HEK293T (cell line): ENCODE data around the gene ADCY10.
"Not testable (repeated sequence)": the region's sequence is repeated elsewhere in the genome, so short reads cannot be mapped to it uniquely, and the experiment has no call there.

Experiments
- ARNT ChIP-seq: fragments of 450-650 bp; IDR thresholded peaks from 2 replicates; pipeline ENCODE4 v1.6.1; 2017; ENCODE audit warnings: mild to moderate bottlenecking
- CTBP1 ChIP-seq: fragments of 450-650 bp; IDR thresholded peaks from 2 replicates; pipeline ENCODE4 v1.6.1; 2016; ENCODE audit warnings: borderline replicate concordance
- FOXK2 ChIP-seq: fragments of 450-650 bp; IDR thresholded peaks from 2 replicates; pipeline ENCODE4 v1.6.1; 2016; ENCODE audit warnings: mild to moderate bottlenecking
- HDGF ChIP-seq: fragments of 450-650 bp; IDR thresholded peaks from 2 replicates; pipeline ENCODE4 v1.6.1; 2017; ENCODE audit warnings: antibody characterized with exemption, borderline replicate concordance
- L3MBTL2 ChIP-seq: fragments of 450-650 bp; conservative IDR thresholded peaks from 2 replicates; pipeline ENCODE4 v1.6.1; 2016; ENCODE audit warnings: mild to moderate bottlenecking
- TARDBP ChIP-seq: fragments of 450-650 bp; IDR thresholded peaks from 2 replicates; pipeline ENCODE4 v1.6.1; 2016

GRCh38 chr1:167887187-167887586, 26.7 kb downstream of the ADCY10 start:
- TF ChIP-seq TARDBP, HDGF, ARNT, CTBP1, FOXK2, L3MBTL2: not testable (repeated sequence)
